Right hindlimb (tissue), 1 donor: Measurements from ENCODE around the gene PBX3.

Experiments
- DNase-seq: peaks from one replicate; pipeline ENCODE4 v3.0.0-alpha.2; 2018

Gene PBX3

GRCh38 chr9:125826850-125827249 is 79.7 kb downstream of the PBX3 start:
- no peak for DNase-seq

GRCh38 chr9:125829743-125830142 is 82.6 kb downstream of the PBX3 start:
- DNase-seq, result peak; percentile 18

GRCh38 chr9:125831054-125831453 is 83.9 kb downstream of the PBX3 start:
- DNase-seq, result no peak

GRCh38 chr9:125831616-125832015 is 84.4 kb downstream of the PBX3 start:
- DNase-seq, result no peak

DNA sequence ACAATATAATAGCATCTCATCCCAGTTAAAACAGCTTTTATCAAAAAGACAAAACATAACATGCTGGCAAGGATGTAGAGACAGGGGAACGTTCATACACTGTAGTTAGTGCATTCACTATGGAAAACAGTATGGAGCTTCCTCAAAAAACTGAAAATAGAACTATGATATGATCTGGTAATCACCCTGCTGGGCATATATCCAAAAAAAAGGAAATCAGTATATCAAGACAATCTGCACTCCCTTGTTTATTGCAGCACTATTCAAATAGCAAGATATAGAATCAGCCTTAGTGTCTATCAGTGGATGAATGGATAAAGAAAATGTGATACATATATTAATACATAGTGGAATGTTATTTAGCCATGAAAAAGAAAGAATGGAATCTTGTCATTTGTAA is 88.5 kb downstream of the PBX3 start:
- DNase-seq, result no peak

DNA sequence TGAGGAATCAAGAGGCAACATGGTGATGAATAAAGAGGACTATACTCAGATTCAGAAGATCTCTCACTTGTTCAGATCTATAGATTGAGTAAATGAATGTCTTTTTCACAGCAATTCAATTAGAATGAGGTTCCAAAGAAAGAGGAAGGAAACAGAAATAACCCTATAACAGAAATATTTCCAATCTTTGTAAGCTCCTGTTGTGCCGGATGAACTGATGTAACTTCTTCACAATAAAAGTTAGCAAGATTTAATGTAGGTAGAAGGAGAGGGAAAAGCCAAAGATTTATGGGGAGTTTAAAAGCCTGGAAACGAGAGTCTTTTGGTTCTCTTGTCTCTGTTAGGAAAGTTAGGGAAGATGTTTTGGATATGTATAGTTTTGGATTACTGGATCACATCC is 92.1 kb downstream of the PBX3 start:
- no peak for DNase-seq

GRCh38 chr9:125841444-125841843 is 94.3 kb downstream of the PBX3 start:
- DNase-seq, result no peak

DNA sequence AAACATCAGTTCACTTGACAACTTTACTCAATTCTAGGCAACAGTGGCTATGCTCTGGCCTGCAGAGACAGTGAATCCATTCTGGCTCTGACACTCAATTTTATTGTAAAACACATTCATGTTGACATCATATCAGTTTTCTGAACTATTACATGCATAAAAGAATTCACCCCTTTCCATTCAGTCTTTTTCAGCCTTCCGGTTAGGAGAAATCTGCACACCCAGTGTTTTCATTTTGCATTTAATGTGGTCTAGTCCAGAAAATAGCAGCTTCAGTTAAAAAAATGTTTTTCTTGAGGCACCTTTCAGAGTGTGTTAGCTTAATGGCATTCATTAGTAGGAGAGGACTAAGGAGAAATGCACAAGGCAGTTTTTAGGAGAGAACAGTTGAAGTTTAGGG is 95.1 kb downstream of the PBX3 start:
- no peak for DNase-seq

GRCh38 chr9:125843646-125844045 is 96.5 kb downstream of the PBX3 start:
- DNase-seq, result peak; percentile 49

DNA sequence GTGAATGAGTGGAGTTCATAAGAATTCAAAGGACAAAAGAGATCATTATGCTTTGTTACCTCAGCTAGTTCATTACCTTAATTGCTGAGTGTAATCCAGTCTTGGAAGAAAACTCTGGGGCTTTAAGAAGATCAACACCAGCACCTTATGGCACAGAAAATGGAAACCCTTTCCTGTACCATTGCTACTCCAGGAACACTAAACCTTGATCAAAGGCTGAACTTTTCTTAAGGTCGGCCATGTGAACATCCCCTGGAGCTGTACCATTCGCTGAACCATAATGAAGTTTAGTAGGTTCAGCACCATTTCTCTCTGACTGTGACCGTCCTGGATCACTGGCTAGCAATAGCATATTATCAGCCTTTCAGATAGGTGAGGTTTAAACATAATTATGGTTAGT is 97.4 kb downstream of the PBX3 start:
- DNase-seq, result no peak

DNA sequence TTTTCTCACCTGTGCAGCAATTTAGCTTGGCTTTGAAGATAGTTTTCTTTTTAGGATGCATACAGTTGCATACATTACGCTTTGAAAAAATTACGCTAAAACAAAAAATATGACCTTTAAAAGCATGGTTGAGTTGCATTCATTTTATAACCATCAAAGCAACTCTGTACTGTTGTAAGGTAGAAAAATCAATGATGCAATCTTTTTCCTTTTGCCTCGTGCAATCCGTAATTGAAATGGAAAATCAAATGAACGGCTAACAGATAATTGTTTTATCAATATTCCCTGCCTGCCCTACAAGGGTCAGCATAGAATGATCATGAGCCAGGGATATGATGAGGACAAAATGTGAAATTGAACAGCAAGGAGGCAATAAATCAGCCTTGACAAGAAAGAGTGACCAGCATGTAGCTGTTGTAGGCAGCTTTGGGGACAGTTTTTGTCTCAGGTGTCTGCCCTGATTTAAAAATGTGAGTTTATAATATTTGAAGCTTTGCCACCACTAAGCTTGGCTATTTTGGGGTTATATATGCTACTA is 98.2 kb downstream of the PBX3 start:
- DNase-seq, result no peak

GRCh38 chr9:125847735-125848134 is 100.6 kb downstream of the PBX3 start:
- no peak for DNase-seq

DNA sequence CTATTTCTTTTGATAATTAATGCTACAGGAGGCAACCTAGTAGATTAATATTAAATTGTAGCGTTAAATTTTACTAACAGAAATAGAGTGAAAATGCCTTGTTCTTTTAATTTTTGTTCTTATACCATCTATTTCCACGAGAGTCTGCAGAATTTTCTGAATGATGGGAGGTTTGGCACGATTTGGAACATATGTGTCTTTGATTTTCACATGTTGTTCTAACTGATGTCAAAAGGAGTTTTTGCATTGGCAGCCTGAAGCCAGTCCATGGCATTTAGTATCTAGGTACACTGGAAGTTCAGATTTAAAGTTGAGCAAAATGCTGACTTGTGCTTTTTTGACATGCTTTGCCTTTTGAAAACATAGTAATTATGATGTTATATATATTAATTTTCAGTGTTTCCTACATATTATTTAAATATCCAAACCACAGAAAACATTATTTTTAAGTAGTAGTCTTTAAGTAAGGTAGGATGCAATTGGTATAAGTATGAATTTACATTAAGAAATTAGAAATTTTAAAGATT is 103.0 kb downstream of the PBX3 start:
- no peak for DNase-seq

DNA sequence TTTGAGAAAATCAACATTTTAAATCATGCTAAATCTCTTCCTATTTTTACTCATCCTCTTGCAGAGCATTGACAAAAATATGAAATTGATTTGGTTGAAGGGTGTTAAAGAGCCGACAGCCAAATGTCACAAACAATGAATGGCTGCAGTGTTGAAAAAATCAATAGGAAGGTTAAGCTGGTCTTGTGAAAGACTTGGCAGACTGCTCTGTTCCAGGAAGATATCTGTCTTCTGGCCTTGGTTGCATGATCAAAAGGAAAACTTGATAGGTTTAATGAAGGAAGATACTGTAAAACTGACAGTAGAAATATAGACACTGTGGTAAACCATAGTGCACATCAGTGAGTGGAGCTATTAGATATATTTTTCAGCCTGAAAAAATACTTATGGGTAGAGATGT is 103.6 kb downstream of the PBX3 start:
- DNase-seq, result no peak

DNA sequence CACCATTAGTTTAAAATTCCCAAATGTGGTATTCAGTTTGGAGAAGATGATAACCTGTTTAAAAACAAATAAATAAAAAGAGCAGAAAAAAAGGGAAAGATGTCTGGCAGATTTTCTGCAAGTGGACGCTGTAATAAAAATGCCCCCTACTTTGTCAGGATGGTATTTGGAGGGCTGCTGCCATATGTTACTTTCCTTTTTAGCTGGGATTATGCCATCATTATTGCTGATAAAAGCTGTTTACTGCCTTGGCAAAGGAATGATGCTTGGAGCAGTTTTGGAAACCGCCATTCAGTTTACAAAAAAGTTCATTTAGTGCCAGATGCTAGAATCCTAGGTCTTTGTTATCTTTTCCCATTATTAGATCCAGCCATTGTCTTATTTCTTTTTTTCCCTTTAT is 104.8 kb downstream of the PBX3 start:
- DNase-seq, result no peak

DNA sequence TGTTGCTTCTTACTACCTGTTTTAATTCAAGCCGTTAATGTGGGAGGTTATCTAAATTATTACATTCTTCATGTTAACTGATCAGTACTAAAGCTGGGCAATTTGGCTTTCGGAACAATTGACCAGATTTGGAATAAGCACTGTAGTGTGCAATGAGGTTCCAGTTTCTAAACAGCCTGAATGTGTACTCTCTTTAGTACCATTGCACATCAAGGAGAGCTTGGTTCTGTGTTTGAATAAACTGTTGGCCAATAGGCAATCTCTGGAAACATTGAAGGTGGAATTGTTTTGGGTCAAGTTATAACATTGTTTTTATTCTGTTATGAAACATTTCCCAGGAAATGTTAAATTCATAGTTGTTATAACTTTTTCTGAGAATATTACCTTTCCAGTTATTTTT is 105.2 kb downstream of the PBX3 start:
- no peak for DNase-seq

DNA sequence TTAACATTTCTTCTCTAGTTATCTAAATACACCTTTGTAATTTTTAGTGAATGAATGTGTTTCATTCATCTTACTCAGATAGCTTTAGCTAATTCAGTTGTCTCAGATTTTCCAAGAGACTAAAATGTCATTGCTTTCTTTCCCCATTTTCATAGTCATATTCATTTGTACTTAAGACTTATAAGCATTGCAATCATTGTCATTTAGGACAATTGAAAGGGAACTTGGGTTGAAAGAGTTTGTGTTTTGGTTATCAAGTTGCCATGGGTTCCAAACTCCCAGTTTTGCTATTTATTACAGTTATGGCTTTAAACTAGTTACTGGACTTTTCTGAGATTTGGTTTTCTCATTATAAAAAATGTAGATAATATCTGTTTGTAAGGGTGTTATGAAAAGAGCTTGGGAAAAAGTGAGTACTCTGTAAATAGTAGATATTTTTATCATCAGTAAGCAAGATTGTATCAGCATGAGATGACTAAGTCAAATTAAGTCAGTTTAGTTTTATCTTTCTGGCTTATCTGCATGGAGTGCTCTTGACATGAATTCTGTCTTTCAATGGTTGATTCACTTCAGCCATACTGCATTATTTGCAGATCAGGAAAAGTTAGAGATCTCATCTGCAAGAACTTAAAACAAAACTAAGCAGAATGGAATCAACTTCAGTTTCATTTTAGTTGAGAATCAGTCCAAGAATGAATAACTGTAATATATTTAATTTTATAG is 107.5 kb downstream of the PBX3 start:
- DNase-seq, result no peak

GRCh38 chr9:125856331-125856730 is 109.2 kb downstream of the PBX3 start:
- no peak for DNase-seq

DNA sequence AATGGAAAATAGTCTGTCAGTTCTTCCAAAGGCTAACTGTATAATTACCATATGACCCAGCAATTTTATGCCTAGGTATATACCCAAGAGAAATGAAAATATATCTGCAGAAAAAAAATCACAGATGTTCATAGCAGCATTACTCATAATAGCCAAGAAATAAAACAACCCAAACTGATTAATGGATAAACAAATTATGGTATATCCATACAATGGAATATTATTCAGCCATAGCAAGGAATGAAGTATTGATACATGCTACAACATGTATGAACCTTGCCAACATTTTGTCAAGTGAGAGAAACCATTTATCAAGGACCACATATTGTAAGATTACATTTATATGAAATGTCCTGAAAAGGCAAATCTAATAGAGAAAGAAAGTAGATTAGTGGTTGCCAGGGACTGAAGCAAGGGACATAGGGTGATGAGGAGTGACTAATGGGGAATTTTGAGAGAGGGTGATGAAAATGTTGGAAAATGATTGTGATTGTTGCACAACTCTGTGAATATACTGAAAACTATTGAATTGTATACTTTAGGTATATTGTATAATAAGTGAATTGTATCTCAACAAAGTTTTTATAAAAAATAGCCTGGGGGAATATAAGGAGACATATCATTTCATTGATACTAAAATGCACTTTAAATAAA is 114.4 kb downstream of the PBX3 start:
- DNase-seq, result no peak

GRCh38 chr9:125863923-125864322 is 116.8 kb downstream of the PBX3 start:
- no peak for DNase-seq

DNA sequence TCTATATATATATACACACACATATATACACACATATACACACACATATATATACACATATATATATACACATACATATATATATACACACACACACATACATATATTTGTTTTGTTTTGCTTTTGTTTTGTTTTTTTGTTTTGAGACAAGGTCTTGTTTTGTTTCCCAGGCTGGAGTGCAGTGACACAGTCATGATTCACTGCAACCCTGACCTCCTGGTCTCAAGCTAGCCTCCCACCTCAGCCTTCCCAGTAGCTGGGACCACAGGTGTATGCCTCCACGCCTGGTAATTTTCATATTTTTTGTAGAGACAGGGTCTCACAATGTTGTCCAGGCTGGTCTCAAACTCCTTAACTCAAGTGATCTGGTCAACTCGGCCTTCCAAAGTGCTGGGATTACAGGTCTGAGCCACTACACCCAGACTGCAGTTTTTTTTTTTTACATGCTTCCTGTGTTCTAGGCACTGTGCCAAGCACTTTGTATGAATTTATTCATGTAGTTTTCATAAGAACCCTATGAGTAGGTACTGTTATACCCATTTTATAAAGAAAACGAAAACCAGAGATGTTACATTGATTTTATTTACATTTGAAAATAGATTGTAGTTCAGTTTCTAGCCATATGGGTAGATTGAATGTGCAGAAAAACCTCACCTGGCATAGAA is 120.7 kb downstream of the PBX3 start:
- no peak for DNase-seq

GRCh38 chr9:125878164-125878631 is 131.0 kb downstream of the PBX3 start:
- no peak for DNase-seq

- no peak for DNase-seq
These were observed 133.9 kb downstream of the PBX3 start for GRCh38 chr9:125881042-125881441.
